Stimulated activated CD4-positive, alpha-beta T cell treated with anti-CD3 and anti-CD28 coated beads, Interleukin-4, amount 100 ng/mL, for 48 hours (primary cell): Measurements from ENCODE around the gene SHANK3.

Experiments used
- DNase-seq, 2 donors: peaks; one replicate each; pipeline ENCODE4 v3.0.0-alpha.2; 2020; ENCODE audit warnings: low read depth in 2 of 2

The SHANK3 gene

DNA sequence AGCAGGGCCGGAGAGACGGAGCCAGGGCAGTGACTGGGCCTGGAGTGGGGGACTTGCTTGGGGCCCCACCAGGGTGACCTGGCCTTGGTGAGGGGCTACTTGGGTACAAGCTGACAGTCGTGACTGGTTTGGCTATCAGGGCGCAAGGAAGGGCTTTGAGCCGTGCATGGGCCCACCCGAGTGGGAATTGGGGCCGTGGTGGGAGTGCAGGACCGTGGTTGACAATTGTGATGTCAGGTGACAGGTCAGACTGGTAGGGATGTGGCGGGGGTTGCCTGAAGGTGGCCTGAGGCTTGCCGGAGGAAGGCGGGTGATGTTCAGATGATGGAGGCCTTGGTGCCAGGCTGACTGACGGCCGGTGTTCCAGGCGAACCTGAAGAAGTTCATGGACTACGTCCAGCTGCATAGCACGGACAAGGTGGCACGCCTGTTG, 5.6 kb downstream of the SHANK3 start:
- no peak for DNase-seq

DNA sequence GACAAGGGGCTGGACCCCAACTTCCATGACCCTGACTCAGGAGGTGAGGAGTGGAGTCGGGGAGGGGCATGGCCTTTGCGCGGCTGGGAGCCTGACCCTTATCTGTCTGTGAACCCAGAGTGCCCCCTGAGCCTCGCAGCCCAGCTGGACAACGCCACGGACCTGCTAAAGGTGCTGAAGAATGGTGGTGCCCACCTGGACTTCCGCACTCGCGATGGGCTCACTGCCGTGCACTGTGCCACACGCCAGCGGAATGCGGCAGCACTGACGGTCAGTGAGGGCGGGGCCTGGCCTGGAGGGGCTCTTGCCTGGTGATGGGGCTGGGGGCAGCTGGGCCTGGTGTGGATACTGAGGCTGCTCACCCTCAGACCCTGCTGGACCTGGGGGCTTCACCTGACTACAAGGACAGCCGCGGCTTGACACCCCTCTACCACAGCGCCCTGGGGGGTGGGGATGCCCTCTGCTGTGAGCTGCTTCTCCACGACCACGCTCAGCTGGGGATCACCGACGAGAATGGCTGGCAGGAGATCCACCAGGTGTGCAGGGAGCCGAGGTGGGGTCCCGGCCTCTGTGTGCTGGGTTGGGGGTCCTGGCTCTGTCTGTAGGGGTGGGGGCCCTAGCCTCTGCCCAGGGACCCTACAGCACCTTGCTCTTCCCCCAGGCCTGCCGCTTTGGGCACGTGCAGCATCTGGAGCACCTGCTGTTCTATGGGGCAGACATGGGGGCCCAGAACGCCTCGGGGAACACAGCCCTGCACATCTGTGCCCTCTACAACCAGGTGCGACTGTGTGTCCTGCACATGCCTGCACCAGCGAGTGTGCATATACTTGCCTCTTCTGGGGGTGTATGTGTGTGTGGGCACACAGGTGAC, 6.3 kb downstream of the SHANK3 start:
- no peak for DNase-seq

DNA sequence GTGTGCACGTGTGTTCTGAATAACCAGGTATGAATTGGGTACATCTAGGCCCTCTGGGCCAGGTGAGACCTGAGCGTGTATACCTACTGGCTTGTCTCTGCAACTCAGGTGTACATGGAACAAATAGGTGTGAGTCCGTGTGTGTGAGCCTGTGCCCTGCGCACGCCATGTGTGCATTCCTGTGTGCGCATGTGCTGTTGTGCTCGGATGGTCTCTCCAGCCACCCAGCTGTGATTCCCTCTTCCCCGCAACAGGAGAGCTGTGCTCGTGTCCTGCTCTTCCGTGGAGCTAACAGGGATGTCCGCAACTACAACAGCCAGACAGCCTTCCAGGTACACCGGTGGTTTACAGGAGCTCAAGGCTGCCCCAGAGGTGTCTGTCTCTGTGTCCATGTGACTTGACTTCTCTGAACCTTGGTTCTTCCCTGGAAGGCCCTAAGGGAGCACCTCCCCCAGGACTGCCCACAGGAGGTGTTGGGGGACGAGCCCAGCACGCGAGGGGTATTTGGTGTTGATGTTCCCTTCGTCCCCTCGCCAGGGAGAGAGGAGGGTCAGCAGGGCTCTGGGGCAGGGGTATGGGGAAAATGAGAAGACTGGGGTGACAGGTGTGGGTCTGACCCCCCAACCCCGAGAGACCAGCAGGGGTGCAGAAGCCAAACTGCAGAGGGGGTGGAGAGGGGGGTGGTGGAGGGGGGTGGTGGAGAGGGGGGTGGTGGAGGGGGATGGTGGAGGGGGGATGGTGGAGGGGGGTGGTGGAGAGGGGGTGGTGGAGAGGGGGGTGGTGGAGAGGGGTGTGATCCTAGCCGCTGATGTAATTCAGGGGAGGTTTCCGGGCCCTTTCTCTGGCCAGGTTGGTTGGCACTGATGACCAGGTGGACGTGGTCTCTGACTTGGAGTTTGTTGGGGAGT, 10.7 kb downstream of the SHANK3 start:
- no peak for DNase-seq

DNA sequence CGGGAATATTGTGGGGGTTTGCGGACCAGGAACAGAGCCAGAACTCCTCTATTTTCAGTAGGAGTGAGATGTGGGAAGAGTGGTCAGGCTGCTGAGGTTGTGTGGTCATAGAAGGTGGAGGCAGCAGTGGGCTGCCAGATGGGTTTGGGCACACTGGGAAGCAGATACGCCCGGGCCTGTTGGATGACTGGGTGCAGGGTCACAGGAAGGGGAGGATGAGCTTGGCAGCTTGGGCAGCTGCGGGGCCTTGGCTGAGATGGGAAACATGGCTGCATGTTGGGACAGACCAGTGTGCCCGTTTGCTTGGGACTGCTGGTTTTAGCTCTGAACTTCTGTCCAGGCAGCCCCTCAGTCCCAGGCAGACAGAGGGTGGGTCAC, 11.4 kb downstream of the SHANK3 start:
- no peak for DNase-seq

DNA sequence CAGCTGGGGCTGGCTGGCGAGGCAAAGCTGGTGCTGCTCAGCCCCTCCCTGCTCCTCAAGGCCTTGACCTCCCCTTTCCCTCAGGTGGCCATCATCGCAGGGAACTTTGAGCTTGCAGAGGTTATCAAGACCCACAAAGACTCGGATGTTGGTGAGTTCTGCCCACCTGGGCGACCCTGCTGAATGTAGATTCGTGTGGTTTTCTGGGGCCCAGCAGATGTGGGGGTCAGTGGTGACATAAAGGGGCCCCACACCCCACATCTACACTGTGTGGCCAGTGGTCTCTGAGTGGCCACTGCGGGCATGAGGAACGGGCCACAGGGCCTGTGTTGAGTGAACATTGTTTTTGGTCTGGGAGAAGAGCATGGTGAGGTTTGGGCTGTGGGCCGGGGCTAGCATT, 11.9 kb downstream of the SHANK3 start:
- DNase-seq, result no peak

DNA sequence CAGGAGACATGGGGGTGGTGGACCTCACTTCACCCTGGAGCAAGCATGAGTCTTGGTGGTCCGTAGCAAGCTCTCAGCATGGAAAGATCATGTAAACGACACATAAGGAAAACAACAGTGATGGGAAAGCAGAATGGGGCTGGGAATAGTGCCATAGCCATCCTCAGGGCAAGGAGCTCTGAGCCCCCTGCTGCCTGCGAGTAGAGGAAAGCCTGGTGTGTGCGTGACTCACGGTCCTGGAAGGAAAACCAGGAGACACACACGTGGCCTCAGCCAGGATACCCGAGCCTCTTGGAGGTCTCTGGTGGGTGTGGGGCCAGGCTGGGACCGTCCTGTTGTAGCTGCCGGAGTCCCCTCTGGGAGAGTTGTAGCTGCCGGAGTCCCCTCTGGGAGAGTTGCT, 12.4 kb downstream of the SHANK3 start:
- no peak for DNase-seq

DNA sequence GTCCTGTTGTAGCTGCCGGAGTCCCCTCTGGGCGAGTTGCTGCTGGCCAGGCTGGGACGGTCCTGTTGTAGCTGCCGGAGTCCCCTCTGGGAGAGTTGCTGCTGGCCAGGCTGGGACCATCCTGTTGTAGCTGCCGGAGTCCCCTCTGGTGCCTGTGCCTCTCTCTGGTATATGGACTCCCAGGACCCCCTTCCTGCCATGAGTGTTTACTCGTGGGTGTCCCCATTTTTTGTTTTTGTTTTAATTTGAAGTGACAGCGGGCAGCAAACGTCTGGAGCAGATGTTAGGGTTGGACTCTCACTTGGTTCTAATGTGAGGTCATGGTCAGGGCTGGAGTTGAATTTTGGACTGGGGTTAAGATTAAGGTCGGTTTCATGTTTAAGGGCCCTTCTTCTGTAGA, 14.2 kb downstream of the SHANK3 start:
- DNase-seq, result no peak

DNA sequence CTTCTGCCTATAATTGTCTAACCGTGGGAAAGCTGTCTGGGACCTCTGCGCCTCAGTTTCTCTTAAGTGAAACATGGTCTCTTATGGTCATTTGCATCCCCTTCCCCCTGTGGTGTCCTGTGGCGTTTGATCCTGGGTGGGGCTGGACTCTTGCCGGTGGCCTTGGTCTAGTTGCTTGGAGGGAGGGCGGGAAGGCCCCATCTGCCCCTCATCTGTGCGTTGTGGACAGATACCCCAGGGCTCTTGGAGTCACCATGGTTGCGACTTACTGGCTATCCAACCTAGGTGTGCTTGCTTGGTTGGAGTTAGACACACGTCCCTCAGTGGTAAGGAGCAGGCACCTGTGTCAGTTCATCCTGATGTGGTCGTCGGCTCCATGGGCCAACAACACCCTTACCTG, 15.2 kb downstream of the SHANK3 start:
- no peak for DNase-seq

DNA sequence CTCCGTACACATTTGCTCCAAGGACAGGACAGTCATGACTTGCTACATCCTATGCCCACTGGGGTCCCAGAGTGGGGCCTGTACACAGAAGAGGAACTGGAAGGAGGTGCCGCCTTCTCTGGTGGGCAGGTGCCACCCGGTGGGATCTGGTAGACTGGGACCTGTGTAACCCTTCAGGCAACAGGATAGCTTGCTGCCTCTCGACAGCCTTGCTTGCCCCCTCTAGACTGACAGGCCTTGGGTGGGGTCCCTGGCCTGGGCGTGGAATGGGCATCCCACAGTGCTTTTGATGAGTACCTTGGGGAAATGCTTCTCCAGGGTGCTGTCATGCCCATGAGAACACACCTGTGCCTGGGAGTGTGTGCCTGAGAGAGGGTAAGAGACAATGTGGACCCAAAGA, 15.8 kb downstream of the SHANK3 start:
- DNase-seq, result no peak

DNA sequence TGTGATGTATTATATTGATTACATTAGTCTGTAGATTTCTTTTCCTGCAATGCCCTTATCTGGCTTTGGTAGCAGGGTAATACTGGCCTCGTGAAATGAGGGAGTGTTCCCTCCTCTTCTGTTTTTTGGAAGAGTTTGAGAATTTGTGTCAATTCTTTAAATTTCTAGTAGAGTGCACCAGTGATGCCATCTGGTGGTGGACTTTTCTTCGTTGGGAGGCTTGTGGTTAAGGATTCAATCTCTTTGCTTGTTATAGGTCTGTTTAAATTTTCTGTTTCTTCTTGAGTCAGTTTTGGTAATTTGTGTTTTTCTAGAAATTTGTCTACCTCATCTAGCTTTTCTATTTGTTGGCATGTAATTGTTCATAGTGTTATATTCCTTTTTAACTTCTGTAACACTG, 18.9 kb downstream of the SHANK3 start:
- DNase-seq, result no peak

DNA sequence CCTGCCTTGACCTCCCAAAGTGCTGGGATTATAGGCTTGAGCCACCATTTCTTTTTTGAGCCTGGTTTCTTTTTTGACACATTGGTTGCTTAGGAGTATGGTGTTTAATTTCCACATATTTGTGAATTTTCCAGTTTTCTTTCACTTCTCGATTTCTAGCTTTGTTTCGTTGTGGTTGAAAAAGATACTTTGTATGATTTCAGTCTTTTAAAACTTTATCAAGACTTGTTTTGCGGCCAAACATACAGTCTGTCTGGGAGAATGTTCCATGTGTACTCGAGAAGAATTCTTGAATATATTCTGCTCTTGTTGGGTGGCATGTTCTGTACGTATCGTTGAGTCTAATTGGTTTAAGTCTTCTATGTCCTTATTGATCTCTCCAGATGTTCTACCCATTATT, 20.8 kb downstream of the SHANK3 start:
- no peak for DNase-seq

DNA sequence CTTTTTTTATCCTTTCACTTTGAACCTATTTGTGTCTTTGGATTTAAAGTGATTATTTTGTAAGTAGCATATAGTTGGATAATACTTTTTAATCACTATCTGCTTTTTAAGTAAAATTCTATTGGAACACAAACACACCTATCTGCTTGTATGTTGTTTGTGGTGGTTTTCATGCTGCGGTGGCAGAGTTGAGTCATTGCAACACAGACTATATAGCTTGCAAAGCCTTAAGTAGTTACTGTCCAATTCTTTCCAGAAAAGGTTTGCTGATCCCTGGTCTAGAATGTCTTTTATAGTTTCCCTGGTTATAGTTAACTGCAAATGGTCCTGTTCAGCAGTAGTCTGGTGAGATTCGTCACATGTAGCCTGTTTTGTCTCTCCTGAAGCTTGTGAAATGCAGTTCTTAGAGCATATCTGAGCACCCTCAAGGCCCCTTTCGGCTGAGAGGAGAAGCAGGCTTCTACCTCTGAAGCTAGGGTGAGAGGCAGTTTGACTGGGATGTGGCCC, 21.5 kb downstream of the SHANK3 start:
- DNase-seq, result no peak

DNA sequence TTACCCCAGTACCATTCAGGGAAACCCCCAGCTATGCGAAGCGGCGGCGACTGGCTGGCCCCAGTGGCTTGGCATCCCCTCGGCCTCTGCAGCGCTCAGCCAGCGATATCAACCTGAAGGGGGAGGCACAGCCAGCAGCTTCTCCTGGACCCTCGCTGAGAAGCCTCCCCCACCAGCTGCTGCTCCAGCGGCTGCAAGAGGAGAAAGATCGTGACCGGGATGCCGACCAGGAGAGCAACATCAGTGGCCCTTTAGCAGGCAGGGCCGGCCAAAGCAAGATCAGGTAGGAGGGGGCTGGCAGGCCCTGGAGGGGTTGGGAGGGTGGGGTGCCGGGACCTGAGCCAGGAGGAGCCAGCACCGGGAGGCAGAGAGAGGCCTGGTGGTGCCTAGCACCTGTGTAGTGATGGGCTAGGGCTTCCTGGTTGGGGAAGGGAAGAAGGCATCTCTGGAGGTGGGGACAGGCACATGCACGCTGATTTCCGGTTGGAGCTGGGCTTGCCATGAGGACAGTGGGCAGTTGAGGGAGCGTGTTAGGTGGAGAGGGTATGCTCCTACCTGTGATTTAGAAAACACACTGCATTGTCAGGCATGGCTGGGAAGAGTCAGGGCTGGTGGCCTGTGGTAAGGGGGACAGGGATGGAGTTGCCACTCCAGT, 22.3 kb downstream of the SHANK3 start:
- DNase-seq, result no peak

DNA sequence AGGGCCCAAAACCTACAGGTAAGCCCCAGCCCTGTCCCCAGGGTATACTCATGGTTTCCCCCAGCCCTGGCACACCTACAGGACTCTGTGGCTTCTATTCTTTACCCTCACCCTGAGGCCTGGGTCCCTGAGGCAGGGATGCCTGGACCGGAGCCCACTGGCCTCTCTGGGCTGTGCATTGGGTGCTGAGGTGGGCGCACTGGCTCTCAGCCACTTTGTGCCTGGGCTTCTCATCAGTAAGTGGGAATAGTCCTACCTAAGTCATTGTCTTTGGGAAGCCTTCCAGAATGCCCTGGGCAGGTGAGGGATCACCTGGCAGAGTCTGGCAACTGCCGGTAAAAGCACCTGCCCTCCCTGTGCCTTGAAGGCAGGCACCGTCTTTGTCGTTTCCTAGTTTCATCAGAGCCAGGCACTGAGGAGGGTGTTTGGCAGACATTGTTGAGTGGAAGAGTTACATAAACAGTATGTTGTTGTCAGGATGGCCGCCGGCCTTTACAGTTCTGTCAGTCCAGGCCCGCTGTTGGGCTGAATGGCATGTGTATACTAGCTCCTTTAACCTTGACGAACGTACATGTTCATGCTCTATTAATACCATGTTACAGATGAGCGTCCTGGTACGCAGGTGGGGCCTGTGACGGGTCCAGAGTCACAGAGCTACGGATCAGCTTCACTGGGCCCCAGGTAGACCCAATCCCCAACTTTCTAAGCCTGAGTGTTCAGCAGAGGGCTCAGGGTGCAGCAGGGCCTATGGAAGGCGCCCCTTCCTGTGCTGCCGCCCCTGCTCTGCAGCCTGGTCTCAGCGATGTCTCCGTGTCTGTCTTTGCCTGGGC, 23.0 kb downstream of the SHANK3 start:
- no peak for DNase-seq

DNA sequence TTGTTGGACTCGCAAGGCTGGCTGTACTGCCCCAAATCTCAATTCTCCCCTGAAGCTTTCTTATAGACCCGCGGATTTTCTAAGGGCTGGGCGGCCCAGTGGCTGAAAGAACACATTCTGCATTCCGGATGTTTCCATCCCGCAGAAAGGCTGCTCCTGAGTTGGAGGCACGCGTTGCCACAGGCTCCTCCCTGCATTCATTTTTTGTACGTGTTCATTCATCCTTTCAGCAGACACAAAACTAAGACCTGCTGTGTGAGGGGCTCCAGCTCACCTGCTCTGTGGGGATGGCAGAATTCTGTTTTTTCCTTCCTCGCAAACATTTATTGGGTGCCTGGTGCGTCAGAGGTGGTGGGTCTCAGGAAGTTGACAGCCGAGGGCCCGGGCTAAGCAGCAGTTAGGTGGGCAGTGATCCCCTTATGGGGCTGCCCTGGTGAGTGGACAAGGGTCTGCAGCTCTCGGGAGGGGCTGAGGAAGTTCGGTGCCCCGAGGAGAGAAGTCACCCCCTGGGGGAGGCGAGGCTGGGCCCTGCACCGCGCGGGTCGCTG, 23.7 kb downstream of the SHANK3 start:
- no peak for DNase-seq

DNA sequence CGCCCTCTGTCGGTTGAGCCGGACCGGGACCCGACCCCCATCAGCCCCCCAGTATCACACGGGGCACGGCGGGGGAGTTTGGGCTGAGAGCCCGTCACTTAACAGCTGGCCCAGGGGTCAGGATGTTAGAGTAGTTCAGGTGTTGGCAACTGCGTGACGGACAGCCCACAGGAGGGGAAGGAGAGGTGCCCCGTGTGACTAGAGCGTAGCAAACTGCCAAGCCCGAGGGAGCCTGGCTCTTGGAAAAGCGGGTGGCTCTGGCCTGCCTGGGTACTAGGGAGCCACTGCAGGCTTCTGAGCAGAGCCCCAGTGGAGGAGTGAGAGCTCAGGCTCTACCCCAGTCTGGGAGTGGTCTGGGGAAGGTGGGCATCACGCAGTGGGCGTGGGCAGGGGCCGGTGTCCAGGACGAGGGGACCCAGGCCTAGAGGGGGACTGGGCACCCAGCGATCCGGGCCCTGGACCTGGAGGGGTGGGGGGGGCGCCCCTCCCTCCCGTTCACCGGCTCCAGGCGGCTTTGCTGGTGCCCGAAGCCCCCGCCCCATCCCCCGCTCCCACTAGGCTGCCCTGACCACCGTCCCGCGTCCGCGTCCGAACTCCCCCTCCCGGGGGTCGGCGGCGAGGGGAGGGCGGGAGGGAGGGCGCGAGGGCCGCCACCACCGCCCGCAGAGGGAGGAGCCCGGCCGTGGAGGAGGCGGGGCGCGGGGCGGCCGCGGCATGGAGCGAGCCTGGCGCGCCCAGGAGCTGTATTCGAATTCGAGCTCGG, 24.4 kb downstream of the SHANK3 start:
- DNase-seq, result no peak

DNA sequence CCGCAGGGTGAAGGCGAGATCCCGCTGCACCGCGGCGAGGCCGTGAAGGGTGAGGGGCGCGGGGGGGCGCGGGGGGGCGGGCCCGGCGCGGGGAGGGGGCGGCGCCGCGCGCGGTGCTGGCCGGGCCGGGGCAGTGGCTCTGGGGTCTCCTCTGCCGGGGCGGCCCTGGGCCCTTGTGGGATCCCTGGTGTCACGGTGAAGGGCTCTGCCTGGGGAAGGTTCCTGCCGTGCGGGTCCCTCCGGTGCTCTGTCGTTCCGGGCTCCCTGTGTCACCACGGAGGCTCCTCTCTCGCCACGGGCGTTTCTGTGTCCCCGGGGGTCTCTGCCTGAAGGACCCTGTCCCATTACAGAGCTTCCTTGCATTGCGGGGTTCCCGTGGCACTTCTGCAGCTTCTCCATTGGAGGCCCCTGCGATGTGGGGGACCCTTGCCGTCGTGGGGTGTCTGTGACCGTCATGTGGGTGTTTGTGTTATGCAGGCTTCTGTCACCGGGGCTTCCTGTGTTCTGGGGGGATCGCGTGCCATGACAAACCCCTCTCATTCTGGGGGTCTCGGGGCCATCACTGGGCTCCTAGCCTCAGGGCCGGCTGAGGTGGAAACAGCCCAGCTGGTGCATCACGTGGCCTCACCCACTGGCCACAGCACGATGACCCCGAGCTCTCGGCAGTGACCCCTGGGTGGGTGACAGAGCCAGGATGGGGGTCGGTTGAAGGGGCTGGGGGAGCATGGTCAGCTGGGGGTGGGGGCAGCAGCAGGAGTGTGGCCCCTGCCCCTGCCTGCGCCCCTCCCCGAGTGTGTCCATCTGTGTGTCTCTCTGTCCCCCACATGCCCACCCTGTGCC, 25.3 kb downstream of the SHANK3 start:
- no peak for DNase-seq

DNA sequence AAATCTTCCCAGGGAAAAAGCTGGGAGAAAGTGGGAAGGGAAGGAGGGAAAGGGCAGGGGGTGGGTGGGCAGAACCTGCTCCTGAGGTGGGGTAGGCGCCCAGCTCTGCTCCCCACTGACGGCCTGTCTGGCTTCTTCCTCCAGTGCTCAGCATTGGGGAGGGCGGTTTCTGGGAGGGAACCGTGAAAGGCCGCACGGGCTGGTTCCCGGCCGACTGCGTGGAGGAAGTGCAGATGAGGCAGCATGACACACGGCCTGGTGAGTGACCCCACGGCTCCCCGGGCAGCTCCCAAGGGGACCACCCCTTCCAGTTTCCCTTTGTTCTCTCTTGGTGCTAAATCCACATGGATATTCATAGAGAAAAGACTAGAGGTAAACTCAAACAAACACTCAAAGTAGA, 25.9 kb downstream of the SHANK3 start:
- no peak for DNase-seq

DNA sequence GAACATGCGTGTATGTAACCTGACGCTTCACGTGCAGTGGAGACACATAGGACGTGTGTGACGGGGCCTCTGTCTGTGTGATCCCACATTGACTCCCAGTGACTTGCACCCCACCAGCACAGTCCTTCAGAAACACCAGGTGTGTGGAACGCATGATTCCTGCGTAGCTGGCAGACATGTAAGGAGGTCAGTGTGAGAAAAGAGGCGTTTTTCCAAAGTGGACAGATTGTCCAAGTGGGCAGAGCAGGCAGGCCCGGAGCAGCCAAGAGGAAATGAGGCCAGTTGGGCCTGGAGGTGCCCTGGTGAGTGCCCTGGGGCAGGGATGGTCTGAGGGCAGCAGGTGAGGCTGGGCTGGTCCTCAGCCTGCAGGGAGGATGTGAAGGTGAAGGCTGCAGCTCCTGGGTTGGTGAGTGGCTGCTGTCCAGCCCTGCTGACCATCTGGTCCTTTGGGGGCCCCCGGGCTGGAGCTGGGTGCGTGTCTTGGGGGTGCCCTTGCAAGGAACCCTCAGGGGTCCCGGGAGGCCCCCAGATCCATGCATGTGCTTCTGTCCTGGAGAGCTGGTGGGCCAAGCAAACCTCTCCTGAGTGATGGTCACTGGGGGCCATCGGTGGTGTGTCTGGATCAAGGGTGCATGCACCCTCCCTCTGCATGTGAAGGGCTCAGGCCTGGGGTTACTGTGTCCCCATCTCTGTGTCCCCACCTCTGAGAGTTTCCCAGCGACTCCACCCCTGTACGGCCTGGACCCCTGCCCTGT, 26.6 kb downstream of the SHANK3 start:
- DNase-seq, result no peak
